ENCODE measurements around the gene ADAMTS4. TPM values are rescaled to one million over a fixed set of nuclear protein-coding genes. Genes with fewer than 3 reads are reported as not detected.
A peak's percentile ranks its signal among the peaks of the same experiment; 100 is the strongest.

The ADAMTS4 gene
- total and polyA plus RNA-seq, 9 of the 15 experiments (the other 6 are each of a cell fraction or from before 2014, with no cell fraction given): 0.07 to 3.7 (median 0.41) TPM

GRCh38 chr1:161177112-161177935, 21.5 kb downstream of the ADAMTS4 start, which contains the start of gene B4GALT3 (continued):
- TF ChIP-seq ETS1 (conservative IDR thresholded peaks at IDR 0.05; ENCODE audit: control insufficient read depth, low read depth, low read length) (no peak), MTA1 (IDR thresholded peaks at IDR 0.05; ENCODE audit: borderline replicate concordance) (no peak), CREB3L1 (IDR thresholded peaks at IDR 0.05; ENCODE audit: borderline replicate concordance, low read depth) (peak; percentile 59), SAFB (IDR thresholded peaks at IDR 0.05; ENCODE audit: borderline replicate concordance, low read depth, low read length) (no peak), RHOXF2B (CRISPR knock-in tag; conservative IDR thresholded peaks at IDR 0.05) (no peak), ARID1B (IDR thresholded peaks at IDR 0.05) (peak; percentile 56; the same call in 1 of the 2 replicates), ZKSCAN8 (CRISPR knock-in tag; IDR thresholded peaks at IDR 0.05) (no peak), EGR1 (conservative IDR thresholded peaks at IDR 0.05) (peak; percentile 92), EWSR1 (IDR thresholded peaks at IDR 0.05; ENCODE audit: borderline replicate concordance, low read depth, partially characterized antibody) (no peak), RBM14 (IDR thresholded peaks at IDR 0.05; ENCODE audit: borderline replicate concordance, insufficient read depth, low read depth, low read length) (no peak), HNRNPH1 (optimal IDR thresholded peaks at IDR 0.05; ENCODE audit: low read depth, low read length) (no peak), DPF2 (IDR thresholded peaks at IDR 0.05) (peak; percentile 74), ZNF75A (CRISPR knock-in tag; IDR thresholded peaks at IDR 0.05) (no peak)
- TF ChIP-seq, protein P1, sequence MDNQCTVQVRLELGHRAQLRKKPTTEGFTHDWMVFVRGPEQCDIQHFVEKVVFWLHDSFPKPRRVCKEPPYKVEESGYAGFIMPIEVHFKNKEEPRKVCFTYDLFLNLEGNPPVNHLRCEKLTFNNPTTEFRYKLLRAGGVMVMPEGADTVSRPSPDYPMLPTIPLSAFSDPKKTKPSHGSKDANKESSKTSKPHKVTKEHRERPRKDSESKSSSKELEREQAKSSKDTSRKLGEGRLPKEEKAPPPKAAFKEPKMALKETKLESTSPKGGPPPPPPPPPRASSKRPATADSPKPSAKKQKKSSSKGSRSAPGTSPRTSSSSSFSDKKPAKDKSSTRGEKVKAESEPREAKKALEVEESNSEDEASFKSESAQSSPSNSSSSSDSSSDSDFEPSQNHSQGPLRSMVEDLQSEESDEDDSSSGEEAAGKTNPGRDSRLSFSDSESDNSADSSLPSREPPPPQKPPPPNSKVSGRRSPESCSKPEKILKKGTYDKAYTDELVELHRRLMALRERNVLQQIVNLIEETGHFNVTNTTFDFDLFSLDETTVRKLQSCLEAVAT (IDR thresholded peaks at IDR 0.05): peak; percentile 22 to 89; a peak in 2 of 4 replicates
- TF ChIP-seq, protein P2, sequence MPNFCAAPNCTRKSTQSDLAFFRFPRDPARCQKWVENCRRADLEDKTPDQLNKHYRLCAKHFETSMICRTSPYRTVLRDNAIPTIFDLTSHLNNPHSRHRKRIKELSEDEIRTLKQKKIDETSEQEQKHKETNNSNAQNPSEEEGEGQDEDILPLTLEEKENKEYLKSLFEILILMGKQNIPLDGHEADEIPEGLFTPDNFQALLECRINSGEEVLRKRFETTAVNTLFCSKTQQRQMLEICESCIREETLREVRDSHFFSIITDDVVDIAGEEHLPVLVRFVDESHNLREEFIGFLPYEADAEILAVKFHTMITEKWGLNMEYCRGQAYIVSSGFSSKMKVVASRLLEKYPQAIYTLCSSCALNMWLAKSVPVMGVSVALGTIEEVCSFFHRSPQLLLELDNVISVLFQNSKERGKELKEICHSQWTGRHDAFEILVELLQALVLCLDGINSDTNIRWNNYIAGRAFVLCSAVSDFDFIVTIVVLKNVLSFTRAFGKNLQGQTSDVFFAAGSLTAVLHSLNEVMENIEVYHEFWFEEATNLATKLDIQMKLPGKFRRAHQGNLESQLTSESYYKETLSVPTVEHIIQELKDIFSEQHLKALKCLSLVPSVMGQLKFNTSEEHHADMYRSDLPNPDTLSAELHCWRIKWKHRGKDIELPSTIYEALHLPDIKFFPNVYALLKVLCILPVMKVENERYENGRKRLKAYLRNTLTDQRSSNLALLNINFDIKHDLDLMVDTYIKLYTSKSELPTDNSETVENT (CRISPR knock-in tag; IDR thresholded peaks at IDR 0.05): no peak
- TF ChIP-seq, protein P3, sequence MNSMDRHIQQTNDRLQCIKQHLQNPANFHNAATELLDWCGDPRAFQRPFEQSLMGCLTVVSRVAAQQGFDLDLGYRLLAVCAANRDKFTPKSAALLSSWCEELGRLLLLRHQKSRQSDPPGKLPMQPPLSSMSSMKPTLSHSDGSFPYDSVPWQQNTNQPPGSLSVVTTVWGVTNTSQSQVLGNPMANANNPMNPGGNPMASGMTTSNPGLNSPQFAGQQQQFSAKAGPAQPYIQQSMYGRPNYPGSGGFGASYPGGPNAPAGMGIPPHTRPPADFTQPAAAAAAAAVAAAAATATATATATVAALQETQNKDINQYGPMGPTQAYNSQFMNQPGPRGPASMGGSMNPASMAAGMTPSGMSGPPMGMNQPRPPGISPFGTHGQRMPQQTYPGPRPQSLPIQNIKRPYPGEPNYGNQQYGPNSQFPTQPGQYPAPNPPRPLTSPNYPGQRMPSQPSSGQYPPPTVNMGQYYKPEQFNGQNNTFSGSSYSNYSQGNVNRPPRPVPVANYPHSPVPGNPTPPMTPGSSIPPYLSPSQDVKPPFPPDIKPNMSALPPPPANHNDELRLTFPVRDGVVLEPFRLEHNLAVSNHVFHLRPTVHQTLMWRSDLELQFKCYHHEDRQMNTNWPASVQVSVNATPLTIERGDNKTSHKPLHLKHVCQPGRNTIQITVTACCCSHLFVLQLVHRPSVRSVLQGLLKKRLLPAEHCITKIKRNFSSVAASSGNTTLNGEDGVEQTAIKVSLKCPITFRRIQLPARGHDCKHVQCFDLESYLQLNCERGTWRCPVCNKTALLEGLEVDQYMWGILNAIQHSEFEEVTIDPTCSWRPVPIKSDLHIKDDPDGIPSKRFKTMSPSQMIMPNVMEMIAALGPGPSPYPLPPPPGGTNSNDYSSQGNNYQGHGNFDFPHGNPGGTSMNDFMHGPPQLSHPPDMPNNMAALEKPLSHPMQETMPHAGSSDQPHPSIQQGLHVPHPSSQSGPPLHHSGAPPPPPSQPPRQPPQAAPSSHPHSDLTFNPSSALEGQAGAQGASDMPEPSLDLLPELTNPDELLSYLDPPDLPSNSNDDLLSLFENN (IDR thresholded peaks at IDR 0.05; ENCODE audit: low read depth in 2 of 2, low read length in 2 of 2): no peak
